Fibroblast of villous mesenchyme (primary cell): ENCODE results near the gene KDELR1. TPM values are rescaled to one million over a fixed set of nuclear protein-coding genes. Genes with fewer than 3 reads are reported as not detected.

Experiments
- DNase-seq: peaks from one replicate; pipeline ENCODE4 v3.0.0-alpha.2; 2010; ENCODE audit warnings: low read depth
- H3K4me3 ChIP-seq: 2 replicates; pipeline ENCODE4 v1.5.1; 2011; ENCODE audit warnings: low read depth, mild to moderate bottlenecking, low read length
- total RNA-seq: library from RNA; depleted of rRNA; stranded (reverse); fragments of >200 nt; gene quantifications from 2 replicates; pipeline ENCODE4 v1.2.3, GENCODE V29; 2012
- TF ChIP-seq, protein P1 (sequence below): IDR thresholded peaks from 2 replicates; pipeline ENCODE4 v1.5.1; 2012; ENCODE audit warnings: low read depth, mild to moderate bottlenecking, low read length; ENCODE audit not compliant: insufficient read depth

The KDELR1 gene
- total RNA-seq, 1 donor, result 111 TPM

DNA sequence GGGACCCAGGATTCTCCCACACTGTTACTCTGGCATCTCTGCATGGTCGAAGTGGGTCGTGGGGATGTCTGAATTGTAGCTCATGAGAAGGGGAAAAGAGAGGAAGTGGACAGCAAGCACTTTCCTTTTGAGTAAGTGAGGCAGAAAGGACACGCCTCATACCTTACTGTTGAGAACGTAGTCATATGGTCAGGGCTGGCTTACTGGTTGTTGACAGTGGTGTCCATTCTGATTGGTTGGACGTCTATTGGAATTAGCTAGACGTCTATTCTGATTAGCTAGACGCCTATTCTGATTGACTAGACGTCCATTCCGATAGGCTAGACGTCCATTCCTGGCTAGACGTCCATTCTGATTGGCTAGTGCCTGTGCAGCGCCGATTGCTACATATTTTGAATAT lies 14.5 kb upstream of the KDELR1 start:
- no peak for DNase-seq
- TF ChIP-seq, protein P1, sequence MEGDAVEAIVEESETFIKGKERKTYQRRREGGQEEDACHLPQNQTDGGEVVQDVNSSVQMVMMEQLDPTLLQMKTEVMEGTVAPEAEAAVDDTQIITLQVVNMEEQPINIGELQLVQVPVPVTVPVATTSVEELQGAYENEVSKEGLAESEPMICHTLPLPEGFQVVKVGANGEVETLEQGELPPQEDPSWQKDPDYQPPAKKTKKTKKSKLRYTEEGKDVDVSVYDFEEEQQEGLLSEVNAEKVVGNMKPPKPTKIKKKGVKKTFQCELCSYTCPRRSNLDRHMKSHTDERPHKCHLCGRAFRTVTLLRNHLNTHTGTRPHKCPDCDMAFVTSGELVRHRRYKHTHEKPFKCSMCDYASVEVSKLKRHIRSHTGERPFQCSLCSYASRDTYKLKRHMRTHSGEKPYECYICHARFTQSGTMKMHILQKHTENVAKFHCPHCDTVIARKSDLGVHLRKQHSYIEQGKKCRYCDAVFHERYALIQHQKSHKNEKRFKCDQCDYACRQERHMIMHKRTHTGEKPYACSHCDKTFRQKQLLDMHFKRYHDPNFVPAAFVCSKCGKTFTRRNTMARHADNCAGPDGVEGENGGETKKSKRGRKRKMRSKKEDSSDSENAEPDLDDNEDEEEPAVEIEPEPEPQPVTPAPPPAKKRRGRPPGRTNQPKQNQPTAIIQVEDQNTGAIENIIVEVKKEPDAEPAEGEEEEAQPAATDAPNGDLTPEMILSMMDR, result no peak
- H3K4me3 ChIP-seq, result no peak overlapping the region

- TF ChIP-seq, protein P1, result no peak
- H3K4me3 ChIP-seq, result no peak overlapping the region
- DNase-seq, result no peak
Observed at GRCh38 chr19:48405010-48405659, 13.8 kb upstream of the KDELR1 start.

GRCh38 chr19:48403606-48404005 lies 12.3 kb upstream of the KDELR1 start:
- TF ChIP-seq, protein P1, result no peak
- DNase-seq, result peak; percentile 62
- H3K4me3 ChIP-seq, result no peak overlapping the region

DNA sequence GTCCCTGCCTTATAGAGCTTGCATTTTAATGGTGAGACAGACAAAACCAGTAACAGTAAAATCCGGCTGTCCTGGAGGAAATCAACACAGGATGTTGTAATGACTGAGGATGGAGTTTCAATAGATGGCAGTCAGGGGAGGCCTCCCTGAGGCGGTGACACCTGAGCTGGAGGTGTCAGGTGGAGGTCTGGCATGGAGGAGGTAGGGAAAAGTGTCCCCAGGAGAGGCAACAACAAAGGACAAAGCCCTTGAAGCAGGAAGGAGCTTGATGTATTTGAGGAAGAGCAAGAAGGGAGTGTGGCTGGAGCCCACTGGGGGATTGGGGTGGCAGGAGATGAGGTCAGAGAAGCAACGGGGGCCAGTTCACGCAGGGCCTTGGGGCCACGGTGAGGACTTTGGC lies 9.9 kb upstream of the KDELR1 start:
- DNase-seq, result no peak
- no peak overlapping the region for H3K4me3 ChIP-seq
- TF ChIP-seq, protein P1, result no peak

DNA sequence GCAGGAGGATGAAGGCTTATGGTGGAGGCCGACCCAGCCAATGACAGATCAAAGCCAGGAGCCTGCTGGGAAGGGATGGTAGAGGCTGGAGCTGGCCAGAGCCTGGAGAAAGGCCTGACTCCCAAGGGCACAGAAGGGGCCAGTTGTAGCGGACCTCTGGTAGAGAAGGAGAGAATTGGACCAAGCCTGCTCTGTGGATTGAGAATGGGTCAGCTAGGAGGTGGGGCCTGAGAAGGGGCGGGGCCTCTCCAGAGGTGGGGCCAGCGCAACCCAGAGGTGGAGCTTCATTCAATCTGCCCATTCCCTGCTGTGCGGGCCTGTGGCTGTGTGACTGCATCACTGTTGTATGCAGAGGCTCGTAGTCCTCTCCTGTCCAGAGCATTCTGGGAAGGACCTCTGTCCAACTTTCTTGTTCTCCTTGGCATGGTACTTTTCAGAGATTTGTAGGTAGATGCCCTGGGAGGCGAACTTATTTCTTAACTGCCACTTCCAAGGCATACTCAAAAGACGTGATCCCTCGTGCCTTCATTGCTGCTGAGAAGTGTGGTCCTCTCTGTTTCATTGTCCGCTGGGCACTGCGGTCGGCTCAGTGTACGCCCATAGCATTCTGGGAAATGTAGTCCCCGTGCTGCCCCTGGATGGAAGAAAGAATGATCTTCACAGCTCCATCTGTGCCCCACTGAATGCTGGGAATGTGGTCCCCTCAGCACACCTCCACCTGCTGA lies 8.8 kb upstream of the KDELR1 start:
- DNase-seq, result peak; percentile 52
- H3K4me3 ChIP-seq, result peak overlapping the region; percentile 21
- TF ChIP-seq, protein P1, result no peak

DNA sequence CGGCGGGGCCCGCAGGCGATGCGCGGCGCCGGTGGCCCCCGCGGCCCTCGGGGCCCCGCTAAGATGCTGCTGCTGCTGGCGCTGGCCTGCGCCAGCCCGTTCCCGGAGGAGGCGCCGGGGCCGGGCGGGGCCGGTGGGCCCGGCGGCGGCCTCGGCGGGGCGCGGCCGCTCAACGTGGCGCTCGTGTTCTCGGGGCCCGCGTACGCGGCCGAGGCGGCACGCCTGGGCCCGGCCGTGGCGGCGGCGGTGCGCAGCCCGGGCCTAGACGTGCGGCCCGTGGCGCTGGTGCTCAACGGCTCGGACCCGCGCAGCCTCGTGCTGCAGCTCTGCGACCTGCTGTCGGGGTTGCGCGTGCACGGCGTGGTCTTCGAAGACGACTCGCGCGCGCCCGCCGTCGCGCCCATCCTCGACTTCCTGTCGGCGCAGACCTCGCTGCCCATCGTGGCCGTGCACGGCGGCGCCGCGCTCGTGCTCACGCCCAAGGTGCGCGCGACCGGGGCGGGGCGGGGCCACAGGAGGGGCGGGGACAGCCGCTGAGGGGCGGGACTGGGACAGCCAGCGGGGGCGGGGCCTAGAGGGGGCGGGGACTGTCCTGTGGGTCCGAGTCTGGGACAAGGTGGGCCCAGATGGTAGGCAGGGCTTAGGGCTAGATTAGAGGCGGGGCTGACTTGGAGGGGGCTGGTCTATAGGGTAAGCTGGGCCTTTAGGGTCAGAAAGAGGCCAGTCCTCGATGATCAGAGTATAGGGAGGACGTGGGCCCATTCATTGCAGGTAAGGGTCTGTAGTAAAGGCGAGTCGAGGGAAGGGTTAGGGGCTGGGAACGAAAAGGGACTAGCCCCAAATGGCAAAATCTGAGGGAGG lies 7.3 kb upstream of the KDELR1 start:
- peak overlapping the region; percentile 72 for H3K4me3 ChIP-seq
- TF ChIP-seq, protein P1, result no peak
- peak; percentile 93 for DNase-seq
